Right renal cortex interstitium (tissue), 3 donors: ENCODE data around the gene SLC12A8. TPM values are rescaled to one million over a fixed set of nuclear protein-coding genes. Genes with fewer than 3 reads are reported as not detected.

ENCODE experiments used
- DNase-seq, 3 donors: peaks; one replicate each; pipeline ENCODE4 v3.0.0-alpha.2; 2013; ENCODE audit warnings: low read depth in 3 of 3, low spot score in 2 of 3
- polyA plus RNA-seq, 3 donors: library from polyadenylated mRNA; unstranded; fragments of 120-200 nt; gene quantifications; one replicate each; pipeline ENCODE4 v1.2.1, GENCODE V29; 2013; ENCODE audit not compliant: insufficient read length in 3 of 3

The SLC12A8 gene
- polyA plus RNA-seq, 3 donors = 4.8 to 6.2 (median 5.6) TPM

GRCh38 chr3:125220183-125220582, 7.6 kb upstream of the SLC12A8 start:
- no peak for DNase-seq

GRCh38 chr3:125219261-125219701, 6.7 kb upstream of the SLC12A8 start:
- no peak for DNase-seq

DNA sequence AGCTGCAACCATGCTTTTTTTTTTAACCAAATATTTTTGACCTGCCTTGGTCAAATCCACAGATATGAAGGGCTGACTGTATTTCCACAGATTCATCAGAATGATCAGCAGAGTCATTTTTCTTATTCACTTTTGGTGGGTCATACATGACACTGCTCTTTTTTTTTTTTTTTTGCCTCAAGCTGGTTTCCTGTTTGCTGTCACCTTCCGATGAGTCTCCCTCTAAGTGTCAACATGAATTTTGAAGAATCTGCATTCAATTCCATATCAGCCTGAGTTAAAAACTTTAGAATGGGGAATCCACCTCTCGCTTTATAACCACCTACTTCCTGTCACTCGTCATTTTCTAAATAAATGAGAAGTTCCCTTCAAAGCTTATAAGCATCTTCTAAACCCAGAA, 2.2 kb upstream of the SLC12A8 start:
- DNase-seq = no peak

GRCh38 chr3:125213946-125214542, 1.5 kb upstream of the SLC12A8 start:
- DNase-seq = no peak

DNA sequence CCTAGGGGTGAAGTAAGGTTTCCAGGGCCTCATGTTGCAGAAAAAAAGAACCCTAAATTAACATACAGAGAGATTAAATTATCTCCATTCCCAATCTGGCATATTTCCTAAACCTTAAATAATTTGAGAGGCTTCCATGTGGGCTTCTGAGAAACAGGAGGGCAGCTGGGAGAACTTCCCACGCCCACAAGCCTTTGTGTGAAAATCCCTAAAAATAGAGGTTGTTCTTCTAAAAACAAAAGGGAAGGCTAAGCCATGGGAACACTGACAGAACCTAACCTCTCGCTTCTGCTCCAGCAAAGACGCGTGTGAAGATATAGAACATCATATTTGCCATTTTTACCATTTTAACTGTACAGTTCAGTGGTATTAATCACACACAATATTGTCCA, 812 bp upstream of the SLC12A8 start:
- DNase-seq = no peak

DNA sequence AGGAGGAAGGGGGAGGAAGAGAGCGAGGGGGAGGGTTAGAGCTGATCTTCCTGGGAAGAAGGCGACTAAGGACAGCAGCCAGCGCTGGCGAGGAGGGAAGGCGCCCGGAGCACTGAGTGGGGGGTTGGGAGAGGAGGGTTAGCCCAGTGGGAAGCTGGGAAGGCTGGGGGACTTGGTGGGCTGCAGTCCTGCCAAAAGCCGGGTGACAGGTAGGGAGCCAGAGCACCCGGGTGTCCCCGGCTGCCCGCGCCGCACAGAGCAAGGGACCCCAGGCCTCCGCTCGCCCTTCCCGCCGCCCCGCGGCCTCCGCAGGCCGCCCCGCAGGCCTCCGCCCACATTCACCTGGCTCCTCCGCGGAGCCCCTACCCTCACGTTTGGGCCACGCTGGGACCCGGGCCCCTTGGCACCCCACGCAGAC, 448 bp downstream of the SLC12A8 start:
- no peak for DNase-seq

DNA sequence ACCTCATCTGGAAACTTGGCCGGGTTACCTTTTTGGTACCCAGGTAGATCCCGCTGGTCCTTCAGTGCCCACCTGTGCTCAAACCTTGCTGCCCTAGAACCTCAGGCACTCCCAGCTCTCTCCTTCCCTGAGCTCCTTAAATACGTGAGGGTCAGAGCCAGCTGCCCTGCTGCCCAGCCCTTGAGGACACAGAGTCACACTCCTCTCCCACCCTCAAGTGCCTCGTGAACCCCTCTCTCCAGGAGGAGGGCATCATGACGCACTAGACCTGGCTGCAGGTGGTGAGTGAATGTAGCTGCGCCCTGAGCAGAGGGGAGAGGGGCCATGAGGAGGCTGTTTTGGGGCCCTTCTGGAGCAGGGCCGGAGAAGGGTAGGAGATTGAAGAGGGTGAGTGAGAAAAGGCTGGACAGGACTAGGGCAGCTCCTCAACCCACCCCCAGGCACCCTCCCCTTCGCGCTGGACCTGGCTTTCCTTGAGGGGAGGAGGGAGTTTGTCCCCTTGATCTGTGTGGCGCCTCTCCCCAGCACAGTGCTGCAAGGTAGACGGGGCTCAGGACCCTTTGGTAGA, 941 bp downstream of the SLC12A8 start:
- no peak for DNase-seq

- DNase-seq = no peak
Measured at GRCh38 chr3:125207949-125208568, 4.5 kb downstream of the SLC12A8 start.

DNA sequence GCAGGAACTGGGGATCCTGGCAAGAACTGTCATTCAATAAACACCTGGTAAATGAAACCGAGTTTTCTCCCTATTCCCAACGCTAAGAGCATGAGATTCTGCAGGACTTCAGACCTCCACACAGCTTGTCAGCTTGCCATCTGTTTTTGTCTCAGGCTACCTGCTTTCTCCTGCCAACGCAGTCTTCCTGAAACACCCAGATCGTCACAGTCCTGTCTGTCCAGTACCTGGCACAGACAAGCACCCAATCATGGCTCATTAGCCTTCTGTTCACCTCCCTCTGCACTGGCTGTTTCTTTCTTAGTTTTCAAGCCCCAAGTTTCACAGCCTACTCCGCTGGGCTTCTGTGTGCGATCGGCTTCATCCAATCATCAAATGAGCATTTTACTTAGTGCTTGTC, 5.0 kb downstream of the SLC12A8 start:
- DNase-seq = no peak

DNA sequence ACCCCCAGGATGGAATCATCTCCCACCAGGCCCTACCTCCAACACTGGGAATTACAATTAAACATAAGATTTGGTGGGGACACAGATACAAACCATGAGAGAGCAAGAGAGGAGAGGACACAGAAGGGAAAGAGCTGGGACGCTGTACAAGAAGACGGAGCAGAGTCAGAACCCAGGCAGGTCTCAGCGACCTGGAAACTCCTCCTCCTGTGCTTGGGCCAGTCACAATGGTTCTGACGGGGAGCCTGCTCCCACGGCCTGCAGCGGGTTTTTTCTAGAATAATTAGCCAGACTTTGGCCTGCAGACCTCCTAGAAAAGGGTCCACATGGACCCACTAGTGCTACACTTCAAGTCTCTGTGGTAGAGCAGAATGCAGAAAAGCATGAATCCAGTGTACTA, 5.6 kb downstream of the SLC12A8 start:
- no peak for DNase-seq

GRCh38 chr3:125203731-125204130, 8.8 kb downstream of the SLC12A8 start:
- DNase-seq = no peak

DNA sequence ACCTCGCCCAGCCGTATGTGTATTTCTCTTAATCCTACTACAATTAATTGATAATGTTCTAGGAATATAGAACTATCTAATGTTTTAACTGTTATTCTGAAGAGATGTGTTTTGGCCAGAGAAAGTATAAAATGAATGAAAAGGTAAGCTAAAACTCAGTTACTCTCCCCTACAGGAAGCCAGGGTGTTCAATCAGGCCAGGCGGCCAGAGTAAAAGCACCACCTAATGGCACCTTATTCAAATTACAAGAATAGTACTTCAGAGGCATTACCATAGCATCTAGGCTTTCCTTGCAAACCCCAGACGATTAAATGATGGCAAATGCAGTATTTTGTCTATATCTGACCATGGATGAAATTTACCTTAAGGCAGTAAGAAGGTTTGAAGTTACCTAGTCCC, 10.4 kb downstream of the SLC12A8 start:
- no peak for DNase-seq

GRCh38 chr3:125200731-125201139, 11.8 kb downstream of the SLC12A8 start:
- no peak for DNase-seq

DNA sequence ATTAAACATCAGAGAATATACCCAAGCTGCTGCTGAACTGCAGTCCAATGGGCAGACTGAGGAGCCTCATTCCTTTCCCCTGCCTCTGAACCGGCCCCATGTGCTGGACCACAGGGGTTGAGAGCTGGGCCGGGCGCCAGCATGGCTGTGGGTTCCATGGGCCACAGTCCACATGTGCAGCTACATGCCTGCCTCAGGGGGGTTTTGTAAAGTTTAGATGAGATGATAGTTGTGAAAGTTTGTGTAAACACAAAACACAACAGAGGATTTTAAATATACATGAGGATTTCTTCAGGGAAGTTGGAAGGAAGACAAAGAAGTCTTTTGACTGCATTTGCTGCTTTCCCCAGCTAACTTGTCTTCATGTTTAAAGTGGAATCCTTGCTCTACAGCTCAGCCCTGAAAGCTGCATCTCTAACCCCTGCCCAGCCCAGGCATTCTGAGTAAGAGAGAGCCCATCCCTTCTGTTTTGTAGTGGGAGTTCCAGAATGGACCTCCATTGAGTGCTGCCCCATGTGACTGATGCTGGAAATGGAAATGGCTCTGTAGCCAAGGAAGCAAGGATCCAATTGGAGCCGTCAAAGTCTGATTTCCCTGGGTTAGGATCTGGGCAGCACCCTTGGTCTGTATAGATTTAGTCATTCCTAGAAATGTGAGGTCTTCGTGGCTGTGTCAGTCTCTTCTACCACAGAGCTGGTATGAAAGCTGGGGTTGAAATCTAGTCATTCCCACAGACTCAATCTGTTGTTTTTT, 17.5 kb downstream of the SLC12A8 start:
- no peak for DNase-seq

DNA sequence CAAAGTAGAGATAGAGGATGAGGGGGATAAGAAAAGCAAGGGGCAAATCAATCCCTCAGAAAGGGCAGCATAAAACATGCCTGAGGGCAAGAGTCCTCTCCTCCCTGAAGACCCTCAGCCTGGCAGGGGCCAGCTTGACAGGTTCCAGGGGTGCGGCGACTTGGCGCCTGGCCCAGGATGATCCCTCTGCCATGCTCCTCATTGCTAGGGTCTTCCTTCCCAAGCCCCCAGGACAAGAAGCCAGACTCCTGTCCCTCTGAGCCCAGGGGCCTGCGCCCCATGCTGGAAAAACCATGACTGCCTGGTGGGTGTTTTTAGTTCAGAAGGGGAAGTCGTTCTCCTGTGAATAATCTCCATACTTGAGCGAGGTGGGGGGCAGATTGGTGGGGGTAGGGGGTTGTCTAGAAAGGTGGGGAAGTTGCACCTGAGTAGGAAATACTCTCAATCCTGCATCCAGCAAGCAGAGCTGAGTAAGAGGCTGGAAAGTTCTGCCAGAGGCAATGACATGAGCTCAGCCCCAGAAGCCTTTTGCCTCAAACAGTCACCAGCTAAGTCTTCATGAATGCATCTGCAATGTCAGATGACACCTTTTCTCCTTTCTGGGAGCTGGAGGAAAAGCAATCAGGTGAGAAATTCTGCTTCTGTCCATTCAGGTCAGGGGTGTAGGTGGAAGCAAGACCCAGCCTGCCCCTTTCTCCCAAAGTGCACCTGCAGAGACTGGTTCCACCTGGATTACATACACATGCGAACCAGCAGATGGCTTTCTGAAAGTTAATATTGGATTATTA, 18.3 kb downstream of the SLC12A8 start:
- DNase-seq = no peak

DNA sequence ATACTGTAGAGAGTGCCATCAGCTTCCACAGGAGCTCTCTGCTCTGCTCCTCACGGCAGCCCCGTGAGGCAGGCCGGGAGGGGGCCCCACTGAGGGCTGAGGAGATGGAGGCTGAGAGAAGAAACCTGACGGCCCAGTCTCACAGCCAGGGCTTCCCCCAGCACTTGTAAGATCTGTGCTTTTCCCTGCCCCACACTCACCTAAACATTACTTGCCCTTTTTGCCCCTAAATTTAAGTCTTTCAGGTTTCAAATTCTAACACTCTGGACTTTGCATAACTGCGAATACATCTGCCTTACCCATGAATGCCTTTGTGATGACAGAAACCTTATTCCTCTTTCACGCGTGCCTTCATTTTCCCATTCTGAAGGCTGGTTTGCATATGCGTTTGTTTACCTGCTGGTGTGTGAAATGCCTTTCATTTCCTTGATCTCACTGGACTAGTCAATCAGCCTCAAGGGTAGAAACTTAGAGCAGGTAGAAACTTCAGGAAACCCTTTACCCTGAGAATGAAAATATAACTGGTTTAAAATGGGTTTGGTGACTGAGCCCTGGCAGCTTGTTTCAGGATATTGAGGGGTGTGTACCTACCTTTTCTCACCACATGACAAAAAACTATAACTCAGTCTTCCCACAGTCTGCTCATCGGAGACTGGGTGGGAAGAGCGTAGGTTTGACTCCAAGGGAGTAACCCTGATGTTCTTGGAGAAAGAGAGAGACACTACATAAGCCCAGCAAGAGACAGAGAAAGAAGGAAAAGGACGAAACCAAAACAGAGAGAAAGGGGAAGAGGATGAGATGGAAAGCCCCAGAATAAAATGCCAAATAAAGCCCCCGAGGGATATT, 20.1 kb downstream of the SLC12A8 start:
- DNase-seq = no peak

- DNase-seq = no peak
Measured at GRCh38 chr3:125191730-125192129, 20.8 kb downstream of the SLC12A8 start.

- DNase-seq = no peak
Measured at GRCh38 chr3:125191256-125191655, 21.3 kb downstream of the SLC12A8 start.

GRCh38 chr3:125190786-125191185, 21.8 kb downstream of the SLC12A8 start:
- no peak for DNase-seq
